HG03103 (cell line): Measurements from ENCODE around the gene BAG5.

Experiments used
- ATAC-seq: cut with Tn5 transposase; IDR thresholded peaks from one replicate; pipeline ENCODE4 v1.9.1; 2021; ENCODE audit warnings: low read depth; ENCODE audit not compliant: unreplicated experiment

The BAG5 gene

GRCh38 chr14:103535891-103536565 is 26.4 kb downstream of the BAG5 start:
- ATAC-seq: no peak

- no peak for ATAC-seq
Observed at GRCh38 chr14:103535081-103535890, 27.2 kb downstream of the BAG5 start.

- no peak for ATAC-seq
Observed at GRCh38 chr14:103534576-103535061, 27.8 kb downstream of the BAG5 start.

- no peak for ATAC-seq
Observed at GRCh38 chr14:103533999-103534575, 28.4 kb downstream of the BAG5 start.

- no peak for ATAC-seq
Observed at GRCh38 chr14:103533137-103533998, 29.1 kb downstream of the BAG5 start.

- ATAC-seq: no peak
Observed at GRCh38 chr14:103532216-103533136, 30.0 kb downstream of the BAG5 start.

- no peak for ATAC-seq
Observed at GRCh38 chr14:103531421-103532215, 30.8 kb downstream of the BAG5 start.

- no peak for ATAC-seq
Observed at GRCh38 chr14:103530831-103531230, 31.6 kb downstream of the BAG5 start.

GRCh38 chr14:103530390-103530789 is 32.1 kb downstream of the BAG5 start:
- ATAC-seq: no peak

- peak; percentile 15 for ATAC-seq
Observed at GRCh38 chr14:103529383-103530365, 32.8 kb downstream of the BAG5 start.

GRCh38 chr14:103528587-103529382 is 33.7 kb downstream of the BAG5 start, which contains the start of gene TRMT61A:
TRMT61A (plus strand) TSS chr14:103529196; CDS start chr14:103529979, 783 bp downstream.
- ATAC-seq: peak; percentile 43

- ATAC-seq: no peak
Observed at GRCh38 chr14:103528146-103528586, 34.3 kb downstream of the BAG5 start.

- no peak for ATAC-seq
Observed at GRCh38 chr14:103527408-103528145, 34.9 kb downstream of the BAG5 start.

GRCh38 chr14:103526914-103527248 is 35.6 kb downstream of the BAG5 start:
- no peak for ATAC-seq

- no peak for ATAC-seq
Observed at GRCh38 chr14:103526247-103526913, 36.1 kb downstream of the BAG5 start.
